ENCODE data around the gene FILIP1L. TPM values are rescaled to one million over a fixed set of nuclear protein-coding genes. Genes with fewer than 3 reads are reported as not detected.

Gene FILIP1L
- total and polyA plus RNA-seq, 2 donors from 2014 or later: 5.5 to 25.5 TPM

- Histone ChIP-seq H3K27ac (ENCODE audit: low read depth in 2 of 2, low read length in 2 of 2) (no peak overlapping the region), H3K4me1 (ENCODE audit: control insufficient read depth in 2 of 3, insufficient read depth in 2 of 3, low read depth in 1 of 3, low read length in 3 of 3) (no peaks in the 10 kb centered on the region), H3K9me3 (ENCODE audit: control insufficient read depth in 2 of 3, insufficient read depth in 1 of 3, low read length in 3 of 3) (no peaks in the 10 kb centered on the region), H3K9ac (ENCODE audit: low read length in 3 of 3) (no peak overlapping the region), H3K36me3 (ENCODE audit: control insufficient read depth in 2 of 3, insufficient read depth in 3 of 3, low read length in 3 of 3) (no peaks in the 10 kb centered on the region), H3K27me3 (ENCODE audit: control insufficient read depth, insufficient read depth, low read length) (no peaks in the 10 kb centered on the region), H3K4me3 (ENCODE audit: low read length in 3 of 3) (no peak overlapping the region)
- no peak for FAIRE-seq
- intact Hi-C loops (cut with DNase I): no loop called here
- no peak for TF ChIP-seq CTCF (IDR thresholded peaks at IDR 0.05; ENCODE audit: borderline replicate concordance, extremely low read depth, insufficient read depth)
- DNase-seq: no peak
Observed at GRCh38 chr3:100030346-100030745, 84.0 kb downstream of the FILIP1L start.

- intact Hi-C loops (cut with DNase I): no loop called here
- Histone ChIP-seq H3K9me3 (ENCODE audit: control insufficient read depth in 2 of 3, insufficient read depth in 1 of 3, low read length in 3 of 3) (no peaks in the 10 kb centered on the region), H3K36me3 (ENCODE audit: control insufficient read depth in 2 of 3, insufficient read depth in 3 of 3, low read length in 3 of 3) (no peaks in the 10 kb centered on the region), H3K27ac (ENCODE audit: low read depth in 2 of 2, low read length in 2 of 2) (no peak overlapping the region), H3K4me3 (ENCODE audit: low read length in 3 of 3) (no peak overlapping the region), H3K27me3 (ENCODE audit: control insufficient read depth, insufficient read depth, low read length) (no peaks in the 10 kb centered on the region), H3K4me1 (ENCODE audit: control insufficient read depth in 2 of 3, insufficient read depth in 2 of 3, low read depth in 1 of 3, low read length in 3 of 3) (peaks cover 0 to under 1% (median 0%) of the 10 kb centered on the region in 3 donors), H3K9ac (ENCODE audit: low read length in 3 of 3) (no peak overlapping the region)
- DNase-seq (no peak), FAIRE-seq (no peak)
- TF ChIP-seq CTCF (IDR thresholded peaks at IDR 0.05; ENCODE audit: borderline replicate concordance, extremely low read depth, insufficient read depth): no peak
Observed at GRCh38 chr3:100029689-100030088, 84.6 kb downstream of the FILIP1L start.

GRCh38 chr3:100029052-100029451, 85.2 kb downstream of the FILIP1L start:
- Histone ChIP-seq H3K36me3 (ENCODE audit: control insufficient read depth in 2 of 3, insufficient read depth in 3 of 3, low read length in 3 of 3) (no peaks in the 10 kb centered on the region), H3K4me1 (ENCODE audit: control insufficient read depth in 2 of 3, insufficient read depth in 2 of 3, low read depth in 1 of 3, low read length in 3 of 3) (peaks cover 0 to 3% (median 3%) of the 10 kb centered on the region in 3 donors), H3K27me3 (ENCODE audit: control insufficient read depth, insufficient read depth, low read length) (no peaks in the 10 kb centered on the region), H3K9me3 (ENCODE audit: control insufficient read depth in 2 of 3, insufficient read depth in 1 of 3, low read length in 3 of 3) (no peaks in the 10 kb centered on the region), H3K27ac (ENCODE audit: low read depth in 2 of 2, low read length in 2 of 2) (no peak overlapping the region), H3K9ac (ENCODE audit: low read length in 3 of 3) (no peak overlapping the region), H3K4me3 (ENCODE audit: low read length in 3 of 3) (no peak overlapping the region)
- intact Hi-C loops (cut with DNase I): no loop called here
- TF ChIP-seq CTCF (IDR thresholded peaks at IDR 0.05; ENCODE audit: borderline replicate concordance, extremely low read depth, insufficient read depth): no peak
- DNase-seq (no peak), FAIRE-seq (peak; percentile 86)

GRCh38 chr3:100027321-100027720, 87.0 kb downstream of the FILIP1L start:
- H3K36me3 ChIP-seq (ENCODE audit: control insufficient read depth in 2 of 3, insufficient read depth in 3 of 3, low read length in 3 of 3): no peaks in the 10 kb centered on the region
- H3K9ac ChIP-seq (ENCODE audit: low read length in 3 of 3): no peak overlapping the region
- no peak for DNase-seq
- no peaks in the 10 kb centered on the region for H3K9me3 ChIP-seq (ENCODE audit: control insufficient read depth in 2 of 3, insufficient read depth in 1 of 3, low read length in 3 of 3)
- FAIRE-seq: no peak
- no peak overlapping the region for H3K27ac ChIP-seq (ENCODE audit: low read depth in 2 of 2, low read length in 2 of 2)
- TF ChIP-seq CTCF (IDR thresholded peaks at IDR 0.05; ENCODE audit: borderline replicate concordance, extremely low read depth, insufficient read depth): no peak
- no peaks in the 10 kb centered on the region for H3K27me3 ChIP-seq (ENCODE audit: control insufficient read depth, insufficient read depth, low read length)
- H3K4me3 ChIP-seq (ENCODE audit: low read length in 3 of 3): no peak overlapping the region
- H3K4me1 ChIP-seq (ENCODE audit: control insufficient read depth in 2 of 3, insufficient read depth in 2 of 3, low read depth in 1 of 3, low read length in 3 of 3): peaks cover 0 to 9% (median 3%) of the 10 kb centered on the region in 3 donors
- intact Hi-C loops (cut with DNase I): no loop called here
